22Rv1 (cell line): ENCODE results near the gene RBM22.
"Not testable (repeated sequence)": the region's sequence is repeated elsewhere in the genome, so short reads cannot be mapped to it uniquely, and the experiment has no call there.

Experiments used
- H3K27ac ChIP-seq: fragments of 450-650 bp; 2 replicates; pipeline ENCODE4 v1.5.1; 2017
- ZFX ChIP-seq: fragments of 450-650 bp; IDR thresholded peaks from 2 replicates; pipeline ENCODE4 v1.6.1; 2017; ENCODE audit warnings: antibody characterized with exemption, borderline replicate concordance
- TF ChIP-seq, protein P1 (sequence below): fragments of 450-650 bp; IDR thresholded peaks from 2 replicates; pipeline ENCODE4 v1.5.1; 2017; ENCODE audit warnings: mild to moderate bottlenecking

Gene RBM22

DNA sequence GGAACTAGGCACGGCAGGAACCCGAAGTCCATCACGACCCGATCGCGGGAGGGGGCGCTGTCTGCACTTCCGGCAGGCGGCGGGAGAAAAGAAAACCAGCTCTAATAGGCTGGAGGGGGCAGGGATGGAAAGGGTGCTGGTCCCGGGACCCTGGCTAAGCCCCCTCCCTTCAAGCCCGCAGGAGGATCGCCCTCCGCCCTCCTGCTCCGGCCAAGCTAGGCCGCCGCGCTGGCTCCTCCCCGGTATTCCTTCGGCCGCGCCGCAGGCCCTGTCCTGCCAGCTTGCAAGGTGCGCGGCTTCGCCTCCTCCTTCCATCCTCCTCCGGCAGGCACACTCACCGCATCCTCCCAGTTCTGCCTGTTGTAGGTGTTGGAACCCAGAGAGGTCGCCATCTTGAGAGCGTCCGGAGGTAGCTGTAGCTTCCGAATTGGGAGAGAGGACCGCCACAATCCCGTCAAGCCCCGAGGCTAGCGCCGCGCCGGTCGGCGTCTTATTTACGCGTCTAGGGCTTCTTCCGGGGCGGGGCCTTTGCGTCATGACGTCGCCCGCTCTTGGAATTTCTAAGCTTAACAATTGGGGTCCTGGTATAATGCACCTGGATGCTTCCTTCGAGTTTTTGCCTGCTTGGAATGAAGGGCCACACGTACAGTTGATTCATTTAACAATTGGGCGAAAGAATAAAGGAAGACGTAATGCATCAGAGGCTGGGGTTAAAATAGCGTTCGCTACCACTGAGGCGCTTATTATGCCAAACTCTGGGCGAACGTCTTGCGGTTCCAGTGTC, at the start of gene RBM22:
Gene RBM22, minus strand, starts transcription at position 469 of the 784 bp plus-strand sequence. Its CDS starts 77 bp downstream, at position 392.
- TF ChIP-seq, protein P1, sequence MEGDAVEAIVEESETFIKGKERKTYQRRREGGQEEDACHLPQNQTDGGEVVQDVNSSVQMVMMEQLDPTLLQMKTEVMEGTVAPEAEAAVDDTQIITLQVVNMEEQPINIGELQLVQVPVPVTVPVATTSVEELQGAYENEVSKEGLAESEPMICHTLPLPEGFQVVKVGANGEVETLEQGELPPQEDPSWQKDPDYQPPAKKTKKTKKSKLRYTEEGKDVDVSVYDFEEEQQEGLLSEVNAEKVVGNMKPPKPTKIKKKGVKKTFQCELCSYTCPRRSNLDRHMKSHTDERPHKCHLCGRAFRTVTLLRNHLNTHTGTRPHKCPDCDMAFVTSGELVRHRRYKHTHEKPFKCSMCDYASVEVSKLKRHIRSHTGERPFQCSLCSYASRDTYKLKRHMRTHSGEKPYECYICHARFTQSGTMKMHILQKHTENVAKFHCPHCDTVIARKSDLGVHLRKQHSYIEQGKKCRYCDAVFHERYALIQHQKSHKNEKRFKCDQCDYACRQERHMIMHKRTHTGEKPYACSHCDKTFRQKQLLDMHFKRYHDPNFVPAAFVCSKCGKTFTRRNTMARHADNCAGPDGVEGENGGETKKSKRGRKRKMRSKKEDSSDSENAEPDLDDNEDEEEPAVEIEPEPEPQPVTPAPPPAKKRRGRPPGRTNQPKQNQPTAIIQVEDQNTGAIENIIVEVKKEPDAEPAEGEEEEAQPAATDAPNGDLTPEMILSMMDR: peak; percentile 82
- no peak for TF ChIP-seq ZFX
- H3K27ac ChIP-seq: peak within 1 kb of the TSS; percentile 77

DNA sequence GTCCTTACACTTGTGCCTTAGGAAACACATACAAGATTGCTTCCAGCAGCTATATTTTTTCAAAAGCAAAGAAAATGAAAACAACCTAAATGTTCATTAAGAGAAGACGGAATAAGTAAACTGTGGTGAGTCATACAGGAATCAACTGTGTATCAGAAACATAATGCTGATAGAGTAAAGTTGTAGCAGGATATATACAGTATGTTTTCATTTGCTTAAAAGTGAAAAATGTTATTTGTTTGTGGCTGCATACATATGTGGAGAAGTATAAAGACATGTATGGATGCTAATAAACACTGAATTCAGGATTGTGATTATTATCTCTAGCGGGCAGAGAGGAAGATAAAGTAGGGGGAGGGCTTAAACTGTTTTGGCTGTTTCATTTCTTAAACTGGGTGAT, 49.6 kb upstream of the RBM22 start:
- H3K27ac ChIP-seq: no peak overlapping the region
- no peak for TF ChIP-seq ZFX
- TF ChIP-seq, protein P1: no peak

DNA sequence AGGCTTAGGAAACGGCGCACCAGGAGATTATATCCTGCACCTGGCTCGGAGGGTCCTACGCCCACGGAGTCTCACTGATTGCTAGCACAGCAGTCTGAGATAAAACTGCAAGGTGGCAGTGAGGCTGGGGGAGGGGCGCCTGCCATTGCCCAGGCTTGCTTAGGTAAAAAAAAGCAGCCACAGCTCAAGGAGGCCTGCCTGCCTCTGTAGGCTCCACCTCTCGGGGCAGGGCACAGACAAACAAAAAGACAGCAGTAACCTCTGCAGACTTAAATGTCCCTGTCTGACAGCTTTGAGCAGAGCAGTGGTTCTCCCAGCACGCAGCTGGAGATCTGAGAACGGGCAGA, 42.3 kb upstream of the RBM22 start:
- not testable (repeated sequence) for H3K27ac ChIP-seq

DNA sequence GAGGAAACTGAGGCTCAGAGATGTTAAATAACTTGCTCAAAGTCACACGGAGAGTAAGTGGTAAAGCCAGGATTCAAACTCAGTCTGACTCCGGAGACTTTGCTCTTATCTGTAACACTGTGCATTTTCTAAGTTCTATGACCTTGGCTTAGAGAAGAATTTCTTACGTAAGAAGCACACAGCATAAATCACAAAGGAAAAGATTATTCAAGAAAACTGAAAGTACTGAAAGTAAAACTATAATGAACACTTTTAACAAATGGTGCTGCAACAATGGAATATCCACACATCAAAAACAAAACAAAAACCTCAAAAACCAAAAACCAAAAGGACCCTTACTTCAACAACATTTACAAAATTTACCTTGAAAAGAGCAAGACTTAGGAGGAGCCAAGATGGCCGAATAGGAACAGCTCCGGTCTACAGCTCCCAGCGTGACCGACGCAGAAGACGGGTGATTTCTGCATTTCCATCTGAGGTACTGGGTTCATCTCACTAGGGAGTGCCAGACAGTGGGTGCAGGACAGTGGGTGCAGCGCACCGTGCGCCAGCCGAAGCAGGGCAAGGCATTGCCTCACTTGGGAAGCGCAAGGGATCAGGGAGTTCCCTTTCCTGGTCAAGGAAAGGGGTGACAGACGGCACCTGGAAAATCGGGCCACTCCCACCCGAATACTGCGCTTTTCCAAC, 41.7 kb upstream of the RBM22 start:
- not testable (repeated sequence) for H3K27ac ChIP-seq

DNA sequence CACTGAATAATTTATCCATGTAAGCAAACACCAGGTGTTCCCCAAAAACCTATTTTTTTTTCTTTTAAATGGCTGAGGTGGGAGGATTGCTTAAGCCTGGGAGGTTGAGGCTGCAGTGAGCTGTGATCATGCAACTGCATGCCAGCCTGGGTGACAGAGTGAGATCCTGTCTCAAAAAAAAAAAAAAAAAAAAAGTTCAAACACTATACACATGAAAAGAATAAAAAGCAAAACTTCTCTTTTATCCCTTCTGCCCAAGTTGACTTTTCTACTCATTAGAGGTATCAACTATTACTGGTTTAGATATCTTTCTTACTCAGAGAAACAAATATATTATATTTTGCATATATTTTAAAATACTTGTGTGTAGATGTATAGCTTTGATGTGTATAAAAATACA, 40.1 kb upstream of the RBM22 start:
- no peak overlapping the region for H3K27ac ChIP-seq
- TF ChIP-seq, protein P1: no peak
- TF ChIP-seq ZFX: no peak

DNA sequence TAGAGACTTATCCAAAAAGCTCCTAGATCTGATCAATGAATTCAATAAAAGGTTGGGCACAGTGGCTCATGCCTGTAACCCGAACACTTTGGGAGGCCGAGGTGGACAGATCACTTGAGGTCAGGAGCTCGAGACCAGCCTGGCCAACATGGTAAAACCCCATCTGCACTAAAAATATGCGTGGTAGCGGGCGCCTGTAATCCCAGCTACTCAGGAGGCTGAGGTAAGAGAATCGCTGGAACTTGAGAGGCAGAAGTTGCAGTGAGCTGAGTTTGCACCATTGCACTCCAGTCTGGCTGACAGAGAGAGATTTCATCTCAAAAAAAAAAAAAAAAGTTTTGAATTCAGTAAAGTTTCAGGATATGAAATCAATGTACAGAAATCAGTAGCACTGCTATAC, 38.0 kb upstream of the RBM22 start:
- TF ChIP-seq, protein P1: no peak
- no peak for TF ChIP-seq ZFX
- no peak overlapping the region for H3K27ac ChIP-seq

DNA sequence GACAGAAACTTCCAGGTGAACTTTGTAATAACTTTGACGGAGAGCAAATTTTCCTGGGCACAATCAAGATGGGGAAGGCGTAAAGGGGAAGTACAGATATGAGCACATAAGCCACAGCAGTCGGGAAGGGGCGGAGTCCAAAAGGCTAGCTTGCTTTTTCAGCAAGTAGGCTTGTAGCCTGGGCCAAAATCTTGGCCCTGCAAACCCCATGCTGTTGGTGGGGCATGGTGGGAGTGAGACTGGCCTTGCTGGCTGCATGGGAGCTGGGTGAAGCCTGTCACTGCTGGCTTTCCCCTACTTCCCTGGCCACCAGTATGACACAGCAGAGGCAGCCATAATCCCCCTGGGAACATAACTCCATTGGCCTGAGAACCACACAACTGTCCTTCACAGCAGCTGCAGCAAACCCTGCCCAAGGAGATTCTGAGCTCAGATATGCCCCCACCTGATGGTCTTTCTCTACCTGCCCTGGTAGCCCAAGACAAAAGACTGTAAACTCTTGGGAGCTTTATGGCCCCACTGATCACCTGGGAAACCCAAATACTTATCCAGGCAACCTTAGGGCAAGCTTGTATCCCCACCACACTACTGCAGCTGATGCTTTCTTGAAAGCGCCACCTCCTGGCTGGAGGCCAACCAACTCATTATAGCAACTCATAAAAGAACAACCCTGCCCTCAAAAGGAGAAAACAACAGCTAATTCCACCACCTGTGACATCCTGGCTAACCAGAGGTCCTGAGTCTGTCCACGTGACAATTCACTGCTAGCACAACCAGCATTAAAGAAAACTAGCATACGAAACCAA, 33.9 kb upstream of the RBM22 start:
- no peak overlapping the region for H3K27ac ChIP-seq
- TF ChIP-seq ZFX: no peak
- TF ChIP-seq, protein P1: peak; percentile 11; the same call in 1 of the 2 replicates
